Measurements from ENCODE around the gene LRMDA. TPM values are rescaled to one million over a fixed set of nuclear protein-coding genes. Genes with fewer than 3 reads are reported as not detected.

Gene LRMDA
- total and polyA plus RNA-seq, 4 experiments from 2014 or later, result not detected

DNA sequence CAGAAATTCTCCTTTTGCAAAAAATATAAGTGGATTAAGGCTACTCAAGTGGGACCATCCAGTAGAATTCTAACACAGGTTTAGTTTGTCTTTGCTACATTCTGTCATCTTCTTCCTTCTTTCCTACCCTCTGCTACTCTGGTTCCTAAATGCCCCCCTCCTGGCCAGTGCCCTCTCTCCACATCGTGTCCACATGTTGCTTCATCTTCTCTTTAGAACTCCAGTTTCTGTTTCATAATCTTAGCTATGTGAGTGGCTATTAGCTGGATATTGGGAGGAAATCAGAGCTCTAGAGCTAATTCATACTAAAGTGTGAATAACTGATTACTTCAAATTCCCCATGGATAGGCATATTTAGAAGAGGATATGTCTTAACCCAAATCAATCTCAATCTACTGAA lies 528.5 kb downstream of the LRMDA start:
- POLR2A ChIA-PET (ENCODE audit: partially characterized antibody), result no interaction called here
- no peak overlapping the region for H3K27ac Mint-ChIP-seq
- Histone ChIP-seq H3K27me3 (ENCODE audit: insufficient read depth, low read length) (no peaks in the 10 kb centered on the region), H3K4me3 (ENCODE audit: low read length in 2 of 2) (no peak overlapping the region), H3K27ac (ENCODE audit: low read depth, low read length) (no peak overlapping the region), H3K9me3 (ENCODE audit: control insufficient read depth in 1 of 2, low read length in 2 of 2) (no peaks in the 10 kb centered on the region), H3K4me1 (ENCODE audit: insufficient read depth, low read length) (no peaks in the 10 kb centered on the region), H3K36me3 (ENCODE audit: insufficient read depth, low read length) (no peaks in the 10 kb centered on the region)
- no peak for DNase-seq
- peaks cover 1 to 2% of the 10 kb centered on the region in 2 donors for H3K27me3 Mint-ChIP-seq
- CTCF ChIA-PET (ENCODE audit: partially characterized antibody), result interaction anchor here (1.2 kb wide), 1 partner anchor 14 kb away, joined by 3 read pairs; no protein-coding TSS in a partner anchor
- no peaks in the 10 kb centered on the region for H3K36me3 Mint-ChIP-seq
- no peaks in the 10 kb centered on the region for H3K4me1 Mint-ChIP-seq
- intact Hi-C loops (cut with micrococcal nuclease), result no loop called here
- peaks cover 0 to 6% (median under 1%) of the 10 kb centered on the region in 8 donors for H3K9me3 Mint-ChIP-seq
- no peak overlapping the region for H3K4me3 Mint-ChIP-seq

DNA sequence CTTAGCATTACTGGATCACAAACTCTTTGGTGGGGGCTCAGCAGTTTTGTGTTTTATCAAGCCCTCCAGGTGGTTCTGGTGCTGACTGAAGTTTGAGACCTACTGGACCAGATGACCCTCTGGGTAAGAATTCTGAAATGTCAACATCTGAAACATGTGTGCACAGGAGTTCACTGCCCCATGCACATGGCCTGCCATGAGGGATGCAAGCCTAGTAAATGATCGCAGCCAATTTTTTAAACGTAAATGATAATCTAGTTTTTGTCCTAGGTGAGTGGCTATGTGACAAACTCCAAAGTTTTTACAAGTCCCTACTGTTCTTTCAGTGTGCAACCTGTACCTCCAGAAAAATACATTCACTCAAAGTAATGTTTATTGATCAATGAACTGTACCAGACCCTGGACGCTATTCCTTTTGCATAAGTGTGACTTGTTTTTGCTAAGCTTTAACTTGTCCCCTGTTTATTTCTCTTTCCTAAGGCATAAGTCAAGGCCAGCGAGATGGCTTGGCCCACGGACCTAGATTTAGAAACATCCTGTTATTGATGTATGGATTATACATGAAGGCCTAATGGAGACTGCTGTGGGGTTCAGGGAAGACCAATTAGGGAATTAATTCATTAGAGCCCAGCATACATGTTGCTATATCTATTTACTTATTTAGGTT lies 531.1 kb downstream of the LRMDA start:
- no peak for DNase-seq
- H3K4me3 ChIP-seq (ENCODE audit: low read length in 2 of 2), result no peak overlapping the region
- no peaks in the 10 kb centered on the region for H3K9me3 ChIP-seq (ENCODE audit: control insufficient read depth in 1 of 2, low read length in 2 of 2)
- Mint-ChIP-seq H3K27ac (no peak overlapping the region), H3K9me3 (peaks cover 0 to 5% (median under 1%) of the 10 kb centered on the region in 8 donors), H3K4me1 (no peaks in the 10 kb centered on the region), H3K27me3 (peaks cover 0 to 1% of the 10 kb centered on the region in 2 donors), H3K36me3 (no peaks in the 10 kb centered on the region), H3K4me3 (no peak overlapping the region)
- H3K36me3 ChIP-seq (ENCODE audit: insufficient read depth, low read length), result no peaks in the 10 kb centered on the region
- ChIA-PET POLR2A (ENCODE audit: partially characterized antibody) (no interaction called here), CTCF (ENCODE audit: partially characterized antibody) (no interaction called here)
- no peak overlapping the region for H3K27ac ChIP-seq (ENCODE audit: low read depth, low read length)
- H3K27me3 ChIP-seq (ENCODE audit: insufficient read depth, low read length), result no peaks in the 10 kb centered on the region
- H3K4me1 ChIP-seq (ENCODE audit: insufficient read depth, low read length), result no peaks in the 10 kb centered on the region
- intact Hi-C loops (cut with micrococcal nuclease), result no loop called here

DNA sequence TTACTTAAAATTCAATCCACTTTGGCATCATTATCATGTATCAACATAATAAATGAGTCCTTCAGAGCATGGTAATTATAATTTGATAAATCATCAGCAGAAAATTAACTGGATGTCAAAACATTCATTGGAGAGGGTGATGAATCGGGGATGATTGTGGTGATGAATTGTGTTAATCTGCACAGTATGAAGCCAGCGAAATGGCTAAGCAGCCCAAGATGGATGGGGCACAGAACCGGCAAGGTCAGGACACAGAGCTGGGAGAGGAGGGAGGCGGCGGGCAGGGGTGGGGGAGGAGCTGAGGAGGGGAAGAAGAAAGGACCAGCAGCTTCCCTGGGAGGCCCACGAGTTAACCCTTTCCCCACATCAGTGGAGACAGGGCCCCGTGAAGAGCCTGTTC lies 536.1 kb downstream of the LRMDA start:
- no peaks in the 10 kb centered on the region for H3K27me3 ChIP-seq (ENCODE audit: insufficient read depth, low read length)
- CTCF ChIA-PET (ENCODE audit: partially characterized antibody), result interaction anchor here (0.8 to 1.4 kb wide), 2 partner anchors 8 to 12 kb away, joined by 3 read pairs; no protein-coding TSS in a partner anchor
- intact Hi-C loops (cut with micrococcal nuclease), result no loop called here

GRCh38 chr10:75969031-75969430 lies 537.6 kb downstream of the LRMDA start:
- Histone ChIP-seq H3K9me3 (ENCODE audit: control insufficient read depth in 1 of 2, low read length in 2 of 2) (no peaks in the 10 kb centered on the region), H3K27me3 (ENCODE audit: insufficient read depth, low read length) (no peaks in the 10 kb centered on the region), H3K27ac (ENCODE audit: low read depth, low read length) (no peak overlapping the region), H3K36me3 (ENCODE audit: insufficient read depth, low read length) (no peaks in the 10 kb centered on the region), H3K4me3 (ENCODE audit: low read length in 2 of 2) (no peak overlapping the region), H3K4me1 (ENCODE audit: insufficient read depth, low read length) (no peaks in the 10 kb centered on the region)
- CTCF ChIA-PET (ENCODE audit: partially characterized antibody), result interaction anchor here (1.6 kb wide), 1 partner anchor 13 kb away, joined by 4 read pairs; no protein-coding TSS in a partner anchor
- Mint-ChIP-seq H3K9me3 (peaks cover 0 to 5% (median 0%) of the 10 kb centered on the region in 8 donors), H3K27me3 (no peaks in the 10 kb centered on the region), H3K36me3 (no peaks in the 10 kb centered on the region), H3K4me1 (no peaks in the 10 kb centered on the region), H3K4me3 (no peak overlapping the region), H3K27ac (no peak overlapping the region)
- DNase-seq, result no peak
- POLR2A ChIA-PET (ENCODE audit: partially characterized antibody), result no interaction called here
- intact Hi-C loops (cut with micrococcal nuclease), result no loop called here

More for the DNA sequence above, 536.1 kb downstream of the LRMDA start:
- Mint-ChIP-seq H3K4me1 (no peaks in the 10 kb centered on the region), H3K27me3 (no peaks in the 10 kb centered on the region), H3K4me3 (no peak overlapping the region), H3K27ac (no peak overlapping the region), H3K36me3 (no peaks in the 10 kb centered on the region), H3K9me3 (peaks cover 0 to 5% (median 0%) of the 10 kb centered on the region in 8 donors)
- no peak overlapping the region for H3K27ac ChIP-seq (ENCODE audit: low read depth, low read length)
- no peaks in the 10 kb centered on the region for H3K36me3 ChIP-seq (ENCODE audit: insufficient read depth, low read length)
- H3K9me3 ChIP-seq (ENCODE audit: control insufficient read depth in 1 of 2, low read length in 2 of 2), result no peaks in the 10 kb centered on the region
- POLR2A ChIA-PET (ENCODE audit: partially characterized antibody), result no interaction called here
- DNase-seq, result no peak
- no peaks in the 10 kb centered on the region for H3K4me1 ChIP-seq (ENCODE audit: insufficient read depth, low read length)
- H3K4me3 ChIP-seq (ENCODE audit: low read length in 2 of 2), result no peak overlapping the region

DNA sequence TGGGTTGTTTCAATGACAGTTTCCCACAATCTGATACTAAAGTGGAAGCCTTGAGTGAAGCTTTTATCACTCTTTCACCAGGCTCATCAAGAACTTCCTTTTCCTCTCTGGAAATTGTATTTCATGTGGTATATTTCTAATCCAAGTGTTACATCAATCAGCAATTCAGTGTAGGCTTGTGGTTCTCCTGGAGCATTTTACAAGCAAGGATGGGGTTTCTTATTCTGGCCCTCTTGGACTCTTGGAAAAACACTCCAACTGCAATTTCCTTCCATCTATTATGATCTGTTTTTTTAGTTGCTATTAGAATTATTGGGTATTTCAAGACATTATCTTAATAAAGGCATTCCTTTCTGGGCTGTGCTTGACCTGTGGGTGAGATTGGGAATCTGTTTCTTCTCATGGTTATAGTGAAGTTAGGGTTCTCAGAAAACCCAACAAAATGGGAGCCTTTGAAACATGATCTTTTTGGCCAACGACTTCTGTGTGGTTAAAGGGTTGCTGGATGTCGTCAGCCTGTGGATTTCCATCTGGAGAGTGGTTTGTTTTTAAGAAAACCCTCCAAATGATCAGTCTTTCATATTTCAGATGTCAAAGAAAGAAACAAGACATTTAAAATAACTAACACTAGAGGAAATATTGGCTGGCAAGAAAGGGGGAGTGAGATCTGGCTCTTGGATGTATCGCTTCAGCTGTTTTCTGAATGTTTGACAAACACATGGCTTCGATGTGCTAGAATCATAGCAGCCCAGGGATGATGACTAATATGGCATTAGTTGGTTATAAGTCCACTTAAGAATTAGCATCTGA lies 540.2 kb downstream of the LRMDA start:
- H3K36me3 Mint-ChIP-seq, result no peaks in the 10 kb centered on the region
- no peaks in the 10 kb centered on the region for H3K36me3 ChIP-seq (ENCODE audit: insufficient read depth, low read length)
- intact Hi-C loops (cut with micrococcal nuclease), result no loop called here
- no peak overlapping the region for H3K4me3 ChIP-seq (ENCODE audit: low read length in 2 of 2)
- no peaks in the 10 kb centered on the region for H3K9me3 ChIP-seq (ENCODE audit: control insufficient read depth in 1 of 2, low read length in 2 of 2)
- H3K27me3 Mint-ChIP-seq, result no peaks in the 10 kb centered on the region
- no peak overlapping the region for H3K27ac ChIP-seq (ENCODE audit: low read depth, low read length)
- no peak overlapping the region for H3K4me3 Mint-ChIP-seq
- H3K27me3 ChIP-seq (ENCODE audit: insufficient read depth, low read length), result no peaks in the 10 kb centered on the region
- H3K27ac Mint-ChIP-seq, result no peak overlapping the region
- ChIA-PET POLR2A (ENCODE audit: partially characterized antibody) (no interaction called here), CTCF (ENCODE audit: partially characterized antibody) (no interaction called here)
- H3K4me1 ChIP-seq (ENCODE audit: insufficient read depth, low read length), result no peaks in the 10 kb centered on the region
- no peak for DNase-seq
- peaks cover 0 to 5% (median 0%) of the 10 kb centered on the region in 8 donors for H3K9me3 Mint-ChIP-seq
- H3K4me1 Mint-ChIP-seq, result no peaks in the 10 kb centered on the region

DNA sequence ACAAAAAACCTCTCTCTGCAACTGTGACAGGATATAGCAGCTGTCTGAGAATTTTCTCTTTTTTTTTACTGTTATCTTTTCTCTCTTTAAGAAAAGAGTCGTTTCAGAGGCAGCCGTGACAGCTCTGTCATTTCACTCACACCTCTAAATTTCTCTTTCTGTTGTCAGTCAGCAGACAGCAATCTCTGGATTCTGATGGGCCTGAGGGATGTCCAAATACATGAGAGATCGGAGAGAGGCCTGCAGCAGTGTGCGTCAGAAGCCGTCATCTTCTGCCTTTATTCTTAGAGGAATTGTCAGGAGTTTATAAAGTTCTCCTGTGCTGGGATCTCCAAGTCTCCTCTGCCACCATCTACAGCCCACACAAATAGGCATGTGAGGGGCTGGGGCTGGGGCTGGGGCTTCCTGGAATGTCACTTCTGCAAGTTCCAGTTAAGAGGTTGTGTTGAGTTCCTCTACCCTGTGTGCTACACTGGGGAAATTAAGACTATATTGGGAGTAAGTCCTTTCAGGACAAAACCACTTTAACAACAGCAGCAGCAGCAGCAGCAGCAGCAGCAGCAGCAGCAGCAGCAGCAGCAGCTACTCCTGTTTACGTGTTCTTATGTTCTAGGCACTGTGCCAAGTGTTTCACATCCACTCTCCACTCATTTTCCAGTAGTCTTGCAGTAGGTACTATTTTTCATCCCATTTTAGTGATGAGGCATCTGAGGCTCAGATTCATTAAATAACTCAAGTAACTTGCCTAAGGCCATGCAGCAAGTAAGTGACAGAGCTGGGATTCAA lies 541.3 kb downstream of the LRMDA start:
- Mint-ChIP-seq H3K36me3 (no peaks in the 10 kb centered on the region), H3K27ac (no peak overlapping the region), H3K4me3 (no peak overlapping the region), H3K4me1 (no peaks in the 10 kb centered on the region), H3K27me3 (no peaks in the 10 kb centered on the region), H3K9me3 (peaks cover 0 to 5% (median 0%) of the 10 kb centered on the region in 8 donors)
- no peaks in the 10 kb centered on the region for H3K4me1 ChIP-seq (ENCODE audit: insufficient read depth, low read length)
- DNase-seq, result no peak
- no peaks in the 10 kb centered on the region for H3K9me3 ChIP-seq (ENCODE audit: control insufficient read depth in 1 of 2, low read length in 2 of 2)
- H3K27ac ChIP-seq (ENCODE audit: low read depth, low read length), result no peak overlapping the region
- no peak overlapping the region for H3K4me3 ChIP-seq (ENCODE audit: low read length in 2 of 2)
- POLR2A ChIA-PET (ENCODE audit: partially characterized antibody), result no interaction called here
- no peaks in the 10 kb centered on the region for H3K27me3 ChIP-seq (ENCODE audit: insufficient read depth, low read length)
- CTCF ChIA-PET (ENCODE audit: partially characterized antibody), result no interaction called here
- H3K36me3 ChIP-seq (ENCODE audit: insufficient read depth, low read length), result no peaks in the 10 kb centered on the region
- intact Hi-C loops (cut with micrococcal nuclease), result no loop called here

GRCh38 chr10:75974080-75974479 lies 542.7 kb downstream of the LRMDA start:
- H3K4me1 Mint-ChIP-seq, result no peaks in the 10 kb centered on the region
- ChIA-PET POLR2A (ENCODE audit: partially characterized antibody) (no interaction called here), CTCF (ENCODE audit: partially characterized antibody) (no interaction called here)
- Histone ChIP-seq H3K36me3 (ENCODE audit: insufficient read depth, low read length) (no peaks in the 10 kb centered on the region), H3K4me3 (ENCODE audit: low read length in 2 of 2) (no peak overlapping the region), H3K27me3 (ENCODE audit: insufficient read depth, low read length) (no peaks in the 10 kb centered on the region), H3K27ac (ENCODE audit: low read depth, low read length) (no peak overlapping the region), H3K4me1 (ENCODE audit: insufficient read depth, low read length) (no peaks in the 10 kb centered on the region), H3K9me3 (ENCODE audit: control insufficient read depth in 1 of 2, low read length in 2 of 2) (no peaks in the 10 kb centered on the region)
- H3K27ac Mint-ChIP-seq, result no peak overlapping the region
- no peaks in the 10 kb centered on the region for H3K27me3 Mint-ChIP-seq
- DNase-seq, result no peak
- intact Hi-C loops (cut with micrococcal nuclease), result no loop called here
- no peak overlapping the region for H3K4me3 Mint-ChIP-seq
- no peaks in the 10 kb centered on the region for H3K36me3 Mint-ChIP-seq
- peaks cover 0 to 5% (median 0%) of the 10 kb centered on the region in 8 donors for H3K9me3 Mint-ChIP-seq
